Smooth muscle cell (in vitro differentiated cells): ENCODE data around the gene APC. TPM values are rescaled to one million over a fixed set of nuclear protein-coding genes. Genes with fewer than 3 reads are reported as not detected.

Experiments
- DNase-seq: peaks from one replicate; lab custom pipeline; 2025; ENCODE audit not compliant: unreplicated experiment; lab: John Stamatoyannopoulos, UW
- H2AFZ ChIP-seq: fragments of 200-600 bp; sonication (generic); 2 replicates; pipeline ENCODE4 v1.6.0; 2016; ENCODE audit warnings: antibody characterized with exemption, low read depth, mild to moderate bottlenecking
- H3F3A ChIP-seq: fragments of 200-600 bp; sonication (generic); 2 replicates; pipeline ENCODE4 v1.6.0; 2017; ENCODE audit warnings: antibody characterized with exemption, low read depth
- H3K27ac ChIP-seq: fragments of 200-600 bp; sonication (generic); 2 replicates; pipeline ENCODE4 v1.5.1; 2016; ENCODE audit warnings: low read depth, mild to moderate bottlenecking
- H3K27me3 ChIP-seq: fragments of 200-600 bp; sonication (generic); 2 replicates; pipeline ENCODE4 v1.6.1; 2016; ENCODE audit warnings: low read depth, mild to moderate bottlenecking
- H3K36me3 ChIP-seq: fragments of 200-600 bp; sonication (generic); 2 replicates; pipeline ENCODE4 v1.5.1; 2016; ENCODE audit warnings: low read depth
- H3K4me1 ChIP-seq: fragments of 200-600 bp; sonication (generic); 2 replicates; pipeline ENCODE4 v1.5.1; 2016; ENCODE audit warnings: low read depth
- H3K4me2 ChIP-seq: fragments of 200-600 bp; sonication (generic); 2 replicates; pipeline ENCODE4 v1.6.0; 2016; ENCODE audit warnings: mild to moderate bottlenecking
- H3K4me3 ChIP-seq: fragments of 200-600 bp; sonication (generic); 2 replicates; pipeline ENCODE4 v1.5.1; 2016; ENCODE audit warnings: mild to moderate bottlenecking
- H3K79me2 ChIP-seq: fragments of 200-600 bp; sonication (generic); 2 replicates; pipeline ENCODE4 v1.6.0; 2016; ENCODE audit warnings: low read depth, mild to moderate bottlenecking
- H3K9ac ChIP-seq: fragments of 200-600 bp; sonication (generic); 2 replicates; pipeline ENCODE4 v1.6.0; 2016; ENCODE audit warnings: low read depth
- H3K9me3 ChIP-seq: fragments of 200-600 bp; sonication (generic); replicated peaks from 2 replicates; pipeline ENCODE4 v1.5.1; 2016; ENCODE audit warnings: low read depth
- H4K20me1 ChIP-seq: fragments of 200-600 bp; sonication (generic); 2 replicates; pipeline ENCODE4 v1.6.0; 2016; ENCODE audit warnings: low read depth
- CTCF ChIP-seq: fragments of 200-600 bp; sonication (generic); IDR thresholded peaks from 2 replicates; pipeline ENCODE4 v1.5.1; 2017; ENCODE audit warnings: borderline replicate concordance, mild to moderate bottlenecking, antibody characterized with exemption; ENCODE audit not compliant: insufficient read depth, poor library complexity, severe bottlenecking
- WGBS: methylation state at CpG from one replicate; pipeline ENCODE4 v1.1.7; 2016; ENCODE audit warnings: low lambda C conversion rate; 5-methylcytosine and 5-hydroxymethylcytosine counted together
- polyA plus RNA-seq: library from polyadenylated mRNA; unstranded; fragments of >200 nt; fragmentation: Nextera tagmentation; extraction: Ambion mirVana; gene quantifications from 2 replicates; pipeline ENCODE4 v1.2.1, GENCODE V29; 2016
- total RNA-seq: library from RNA; depleted of rRNA; stranded (reverse); fragments of >200 nt; gene quantifications from 2 replicates; pipeline ENCODE4 v1.2.3, GENCODE V29; 2014

APC gene
- total and polyA plus RNA-seq, 2 experiments from 2014 or later = 9.1 to 36.7 TPM

GRCh38 chr5:112755703-112756102 lies 18.0 kb downstream of the APC start:
- H3K9me3 ChIP-seq = no peaks in the 10 kb centered on the region
- H3K4me3 ChIP-seq = no peak overlapping the region
- H3K79me2 ChIP-seq = peaks cover 19% of the 10 kb centered on the region
- no peak overlapping the region for H3K27ac ChIP-seq
- no peaks in the 10 kb centered on the region for H3K27me3 ChIP-seq
- H3K36me3 ChIP-seq = peaks cover 2% of the 10 kb centered on the region
- 97% methylated on average over 2 of the region's 2 CpGs for WGBS
- H2AFZ ChIP-seq = no peak overlapping the region
- no peak for TF ChIP-seq CTCF
- no peak overlapping the region for H3K9ac ChIP-seq
- H3K4me2 ChIP-seq = no peak overlapping the region
- H3K4me1 ChIP-seq = no peaks in the 10 kb centered on the region
- H3F3A ChIP-seq = no peaks in the 10 kb centered on the region
- peaks cover 35% of the 10 kb centered on the region for H4K20me1 ChIP-seq
- no peak for DNase-seq

GRCh38 chr5:112757468-112758208 lies 20.0 kb downstream of the APC start:
- Histone ChIP-seq H2AFZ (no peak overlapping the region), H3K9me3 (no peaks in the 10 kb centered on the region), H3K36me3 (peaks cover 2% of the 10 kb centered on the region), H3K27me3 (no peaks in the 10 kb centered on the region), H3K79me2 (peaks cover 5% of the 10 kb centered on the region), H3K4me2 (no peak overlapping the region), H4K20me1 (peaks cover 16% of the 10 kb centered on the region), H3K27ac (peak overlapping the region; percentile 9), H3K4me3 (no peak overlapping the region), H3K9ac (no peak overlapping the region), H3K4me1 (no peaks in the 10 kb centered on the region), H3F3A (no peaks in the 10 kb centered on the region)
- peak; percentile 85 for TF ChIP-seq CTCF
- WGBS = 53% methylated on average over 3 of the region's 3 CpGs
- no peak for DNase-seq

- TF ChIP-seq CTCF = no peak
- Histone ChIP-seq H4K20me1 (peaks cover 5% of the 10 kb centered on the region), H3K36me3 (peaks cover 2% of the 10 kb centered on the region), H3K79me2 (no peaks in the 10 kb centered on the region), H3K9ac (no peak overlapping the region), H3K9me3 (no peaks in the 10 kb centered on the region), H3K4me2 (no peak overlapping the region), H3K27me3 (no peaks in the 10 kb centered on the region), H3F3A (no peaks in the 10 kb centered on the region), H3K4me3 (no peak overlapping the region), H3K4me1 (no peaks in the 10 kb centered on the region), H3K27ac (no peak overlapping the region), H2AFZ (no peak overlapping the region)
- no peak for DNase-seq
- WGBS = 88% methylated on average over 7 of the region's 7 CpGs
Observed at GRCh38 chr5:112758676-112759075, 21.0 kb downstream of the APC start.
